CD14-positive monocyte (primary cell): ENCODE data around the gene TMBIM4. TPM values are rescaled to one million over a fixed set of nuclear protein-coding genes. Genes with fewer than 3 reads are reported as not detected.
A peak's percentile ranks its signal among the peaks of the same experiment; 100 is the strongest.

ENCODE experiments used
- DNase-seq, 3 donors: peaks; one replicate each; pipeline ENCODE4 v3.0.0-alpha.2; 2011 to 2022
- H2AFZ ChIP-seq: 2 replicates; pipeline ENCODE4 v1.6.0; 2012; ENCODE audit warnings: mild to moderate bottlenecking, low read depth, low read length, inconsistent platforms; ENCODE audit not compliant: insufficient read depth, poor library complexity, severe bottlenecking
- H3K27ac ChIP-seq, 2 donors: 1 replicate in 1 of 2; 2 replicates in 1 of 2; pipeline ENCODE4 v1.5.1; 2012 to 2013; ENCODE audit warnings: low read length in 2 of 2, control low read depth in 1 of 2, inconsistent platforms in 1 of 2, low read depth in 1 of 2, mild to moderate bottlenecking in 1 of 2
- H3K27me3 ChIP-seq, 2 donors: one replicate each; pipeline versions ENCODE4 v1.6.0 to v1.6.1; 2011 to 2013; ENCODE audit warnings: low read length in 2 of 2; ENCODE audit not compliant: control insufficient read depth in 2 of 2, insufficient read depth in 2 of 2
- H3K36me3 ChIP-seq, 2 donors: replicated peaks in 1 of 2; 1 replicate in 1 of 2; 2 replicates in 1 of 2; pipeline versions ENCODE4 v1.5.1 to v1.6.1; 2012 to 2013; ENCODE audit warnings: low read length in 2 of 2, control low read depth in 1 of 2, inconsistent platforms in 1 of 2, mild to moderate bottlenecking in 1 of 2; ENCODE audit not compliant: insufficient read depth in 2 of 2, control insufficient read depth in 1 of 2
- H3K4me1 ChIP-seq, 2 donors: 1 replicate in 1 of 2; 2 replicates in 1 of 2; pipeline versions ENCODE4 v1.5.1 to v1.6.1; 2012 to 2013; ENCODE audit warnings: low read length in 2 of 2, control low read depth in 1 of 2, inconsistent platforms in 1 of 2, mild to moderate bottlenecking in 1 of 2, moderate library complexity in 1 of 2; ENCODE audit not compliant: insufficient read depth in 2 of 2, control insufficient read depth in 1 of 2
- H3K4me2 ChIP-seq: replicated peaks from 2 replicates; pipeline ENCODE3; 2012; ENCODE audit warnings: low read length, moderate library complexity, mild to moderate bottlenecking; ENCODE audit not compliant: poor library complexity, severe bottlenecking; ENCODE audit errors: extremely low read depth
- H3K4me3 ChIP-seq, 3 experiments: fragments of 200-600 bp in 1 of 3; sonication (generic) in 1 of 3; replicated peaks in 1 of 3; 1 replicate in 2 of 3; 2 replicates in 1 of 3; pipeline ENCODE4 v1.5.1; 2011 to 2013; ENCODE audit warnings: low read length in 3 of 3, mild to moderate bottlenecking in 3 of 3, control low read depth in 2 of 3, low read depth in 2 of 3, inconsistent platforms in 1 of 3, moderate library complexity in 1 of 3
- H3K79me2 ChIP-seq: 2 replicates; pipeline ENCODE4 v1.6.0; 2012; ENCODE audit warnings: mild to moderate bottlenecking, control low read depth, inconsistent platforms, low read length, moderate library complexity; ENCODE audit not compliant: insufficient read depth
- H3K9ac ChIP-seq: 2 replicates; pipeline ENCODE4 v1.6.0; 2017; ENCODE audit warnings: low read length, mild to moderate bottlenecking; ENCODE audit not compliant: insufficient read depth, poor library complexity, severe bottlenecking
- H3K9me3 ChIP-seq, 2 donors: replicated peaks in 1 of 2; 1 replicate in 1 of 2; 2 replicates in 1 of 2; pipeline versions ENCODE4 v1.5.1 to v1.6.1; 2012 to 2013; ENCODE audit warnings: low read length in 2 of 2, control low read depth in 1 of 2; ENCODE audit not compliant: control insufficient read depth in 1 of 2, insufficient read depth in 1 of 2
- H4K20me1 ChIP-seq: 2 replicates; pipeline ENCODE4 v1.6.0; 2012; ENCODE audit warnings: mild to moderate bottlenecking, low read length, control low read depth, moderate library complexity; ENCODE audit not compliant: insufficient read depth
- H3K27ac Mint-ChIP-seq, 7 donors: one replicate each; pipeline ENCODE4 v1.8.0; 2020; ENCODE audit warnings: mild to moderate bottlenecking in 7 of 7, mixed read lengths in 7 of 7, moderate library complexity in 6 of 7, inconsistent platforms in 2 of 7
- H3K27me3 Mint-ChIP-seq, 3 donors: one replicate each; pipeline ENCODE4 v1.8.0; 2021 to 2022; ENCODE audit warnings: low read depth in 3 of 3, mild to moderate bottlenecking in 3 of 3, mixed read lengths in 3 of 3, moderate library complexity in 3 of 3, inconsistent platforms in 1 of 3
- H3K36me3 Mint-ChIP-seq, 2 donors: one replicate each; pipeline ENCODE4 v1.8.0; 2020; ENCODE audit warnings: mixed read lengths in 2 of 2, inconsistent platforms in 1 of 2, mild to moderate bottlenecking in 1 of 2
- H3K4me1 Mint-ChIP-seq: one replicate; pipeline ENCODE4 v1.8.0; 2020; ENCODE audit warnings: mild to moderate bottlenecking, mixed read lengths
- H3K4me3 Mint-ChIP-seq, 2 donors: one replicate each; pipeline ENCODE4 v1.8.0; 2020; ENCODE audit warnings: mild to moderate bottlenecking in 2 of 2, mixed read lengths in 2 of 2, moderate library complexity in 1 of 2
- H3K9me3 Mint-ChIP-seq, 7 donors: one replicate each; pipeline ENCODE4 v1.8.0; 2020 to 2022; ENCODE audit warnings: mixed read lengths in 7 of 7, mild to moderate bottlenecking in 6 of 7, moderate library complexity in 6 of 7, inconsistent platforms in 2 of 7
- WGBS: methylation state at CpG from one replicate; pipeline ENCODE4 v1.1.5; 2013; ENCODE audit warnings: missing lambda C conversion rate; ENCODE audit not compliant: insufficient coverage; 5-methylcytosine and 5-hydroxymethylcytosine counted together
- intact Hi-C, 2 donors: fragments of 100-400 bp; cut with micrococcal nuclease; formaldehyde crosslinking; loops; one replicate each; pipeline versions ENCODE4 v1.15.0 to v1.15.1; 2023
- polyA plus RNA-seq, 3 donors: library from polyadenylated mRNA; depleted of rRNA in 1 of 3; unstranded in 2 of 3; stranded (reverse) in 1 of 3; fragments of 300-500 nt in 2 of 3; fragments of >200 nt in 1 of 3; fragmentation: Illumina TruSeq in 2 of 3; gene quantifications; 1 replicate in 2 of 3; 2 replicates in 1 of 3; pipeline ENCODE4 v1.2.3, GENCODE V29; 2012 to 2021
- TF ChIP-seq, protein P1 (sequence below): fragments of 200-600 bp; IDR thresholded peaks from one replicate; pipeline ENCODE4 v1.8.0; 2022; ENCODE audit warnings: antibody characterized with exemption, mild to moderate bottlenecking

TMBIM4 gene
- polyA plus RNA-seq, 3 donors, result 153 to 823 (median 694) TPM

DNA sequence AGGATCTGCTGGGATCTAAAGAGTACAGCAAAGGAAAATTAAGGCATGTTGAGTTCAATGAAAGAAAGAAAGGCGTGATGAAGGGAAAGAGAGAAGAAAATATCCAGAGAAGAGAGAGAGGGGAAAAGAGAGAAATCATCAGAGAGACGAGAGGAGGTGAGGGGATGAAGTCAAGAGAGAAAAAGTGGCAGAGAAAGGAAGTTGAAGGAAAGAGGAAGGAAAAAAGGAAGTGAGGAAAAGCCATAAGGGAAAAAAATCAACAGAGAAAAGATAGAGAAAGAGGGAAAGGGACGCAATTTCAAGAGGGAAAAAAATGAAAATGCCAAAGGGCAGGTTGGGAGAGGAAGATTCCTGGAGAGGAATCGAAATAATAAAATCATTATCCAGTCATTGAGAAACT is 79.6 kb downstream of the TMBIM4 start:
- Histone ChIP-seq H3K27ac (no peak overlapping the region), H3K4me2 (no peak overlapping the region), H2AFZ (no peak overlapping the region), H3K9me3 (no peaks in the 10 kb centered on the region), H3K79me2 (no peaks in the 10 kb centered on the region), H4K20me1 (no peaks in the 10 kb centered on the region), H3K9ac (no peak overlapping the region), H3K4me1 (no peaks in the 10 kb centered on the region), H3K36me3 (no peaks in the 10 kb centered on the region), H3K27me3 (no peaks in the 10 kb centered on the region), H3K4me3 (no peak overlapping the region)
- peaks cover 11% of the 10 kb centered on the region for H3K4me1 Mint-ChIP-seq
- WGBS, result 85% methylated on average over 3 of the region's 4 CpGs
- DNase-seq, result no peak
- intact Hi-C loops, result no loop called here
- no peaks in the 10 kb centered on the region for H3K36me3 Mint-ChIP-seq
- H3K27me3 Mint-ChIP-seq, result peaks cover 0 to 4% (median 0%) of the 10 kb centered on the region in 3 donors
- TF ChIP-seq, protein P1, sequence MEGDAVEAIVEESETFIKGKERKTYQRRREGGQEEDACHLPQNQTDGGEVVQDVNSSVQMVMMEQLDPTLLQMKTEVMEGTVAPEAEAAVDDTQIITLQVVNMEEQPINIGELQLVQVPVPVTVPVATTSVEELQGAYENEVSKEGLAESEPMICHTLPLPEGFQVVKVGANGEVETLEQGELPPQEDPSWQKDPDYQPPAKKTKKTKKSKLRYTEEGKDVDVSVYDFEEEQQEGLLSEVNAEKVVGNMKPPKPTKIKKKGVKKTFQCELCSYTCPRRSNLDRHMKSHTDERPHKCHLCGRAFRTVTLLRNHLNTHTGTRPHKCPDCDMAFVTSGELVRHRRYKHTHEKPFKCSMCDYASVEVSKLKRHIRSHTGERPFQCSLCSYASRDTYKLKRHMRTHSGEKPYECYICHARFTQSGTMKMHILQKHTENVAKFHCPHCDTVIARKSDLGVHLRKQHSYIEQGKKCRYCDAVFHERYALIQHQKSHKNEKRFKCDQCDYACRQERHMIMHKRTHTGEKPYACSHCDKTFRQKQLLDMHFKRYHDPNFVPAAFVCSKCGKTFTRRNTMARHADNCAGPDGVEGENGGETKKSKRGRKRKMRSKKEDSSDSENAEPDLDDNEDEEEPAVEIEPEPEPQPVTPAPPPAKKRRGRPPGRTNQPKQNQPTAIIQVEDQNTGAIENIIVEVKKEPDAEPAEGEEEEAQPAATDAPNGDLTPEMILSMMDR, result no peak
- no peak overlapping the region for H3K27ac Mint-ChIP-seq
- no peak overlapping the region for H3K4me3 Mint-ChIP-seq
- no peaks in the 10 kb centered on the region for H3K9me3 Mint-ChIP-seq

DNA sequence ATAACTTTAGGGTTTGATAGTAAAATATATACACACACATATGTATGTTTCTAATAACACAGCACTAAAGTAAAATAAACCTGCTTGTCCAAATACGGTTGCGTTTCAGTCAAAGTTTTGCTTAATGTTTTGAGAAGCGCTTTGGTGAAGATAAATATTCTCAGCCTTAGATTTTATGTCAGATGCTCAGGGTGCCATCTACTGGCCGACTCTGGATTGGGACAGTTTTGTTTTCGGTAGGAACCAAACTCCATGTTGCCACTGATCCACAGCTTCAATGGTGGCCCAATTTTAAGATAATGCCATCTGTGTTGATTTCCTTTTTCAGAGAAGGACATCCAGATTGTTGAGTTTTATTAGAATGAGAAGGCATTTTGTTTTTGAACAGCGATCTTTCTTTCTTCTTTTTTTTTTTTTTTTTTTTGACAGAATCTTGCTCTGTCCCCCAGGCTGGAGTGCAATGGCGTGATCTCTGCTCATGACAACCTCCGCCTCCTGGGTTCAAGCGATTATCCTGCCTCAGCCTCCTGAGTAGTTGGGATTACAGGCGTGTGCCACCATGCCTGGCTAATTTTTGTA is 82.3 kb downstream of the TMBIM4 start:
- no peak overlapping the region for H3K27ac ChIP-seq
- no peaks in the 10 kb centered on the region for H3K36me3 ChIP-seq
- Mint-ChIP-seq H3K27ac (no peak overlapping the region), H3K4me1 (peaks cover 5% of the 10 kb centered on the region), H3K9me3 (peaks cover 0 to 1% (median 0%) of the 10 kb centered on the region in 7 donors), H3K4me3 (no peak overlapping the region), H3K27me3 (peaks cover 0 to 3% (median 0%) of the 10 kb centered on the region in 3 donors), H3K36me3 (no peaks in the 10 kb centered on the region)
- intact Hi-C loops, result loop anchor here in 1 of 2 donors (10.0 kb wide), 1 partner anchor 533 kb away; no protein-coding TSS in a partner anchor
- no peaks in the 10 kb centered on the region for H3K4me1 ChIP-seq
- no peaks in the 10 kb centered on the region for H3K79me2 ChIP-seq
- TF ChIP-seq, protein P1, result peak; percentile 72
- no peaks in the 10 kb centered on the region for H4K20me1 ChIP-seq
- H3K27me3 ChIP-seq, result no peaks in the 10 kb centered on the region
- no peaks in the 10 kb centered on the region for H3K9me3 ChIP-seq
- H3K9ac ChIP-seq, result no peak overlapping the region
- no peak overlapping the region for H3K4me2 ChIP-seq
- peak; percentile 41 to 58 (median 49) for DNase-seq
- no peak overlapping the region for H2AFZ ChIP-seq
- no peak overlapping the region for H3K4me3 ChIP-seq
- WGBS, result 0% methylated on average over 2 of the region's 10 CpGs
